HG03103 (cell line): Measurements from ENCODE around the gene CIAO2B.
"Not testable (repeated sequence)": the region's sequence is repeated elsewhere in the genome, so short reads cannot be mapped to it uniquely, and the experiment has no call there.

Experiments used
- ATAC-seq: cut with Tn5 transposase; IDR thresholded peaks from one replicate; pipeline ENCODE4 v1.9.1; 2021; ENCODE audit warnings: low read depth; ENCODE audit not compliant: unreplicated experiment

CIAO2B gene

DNA sequence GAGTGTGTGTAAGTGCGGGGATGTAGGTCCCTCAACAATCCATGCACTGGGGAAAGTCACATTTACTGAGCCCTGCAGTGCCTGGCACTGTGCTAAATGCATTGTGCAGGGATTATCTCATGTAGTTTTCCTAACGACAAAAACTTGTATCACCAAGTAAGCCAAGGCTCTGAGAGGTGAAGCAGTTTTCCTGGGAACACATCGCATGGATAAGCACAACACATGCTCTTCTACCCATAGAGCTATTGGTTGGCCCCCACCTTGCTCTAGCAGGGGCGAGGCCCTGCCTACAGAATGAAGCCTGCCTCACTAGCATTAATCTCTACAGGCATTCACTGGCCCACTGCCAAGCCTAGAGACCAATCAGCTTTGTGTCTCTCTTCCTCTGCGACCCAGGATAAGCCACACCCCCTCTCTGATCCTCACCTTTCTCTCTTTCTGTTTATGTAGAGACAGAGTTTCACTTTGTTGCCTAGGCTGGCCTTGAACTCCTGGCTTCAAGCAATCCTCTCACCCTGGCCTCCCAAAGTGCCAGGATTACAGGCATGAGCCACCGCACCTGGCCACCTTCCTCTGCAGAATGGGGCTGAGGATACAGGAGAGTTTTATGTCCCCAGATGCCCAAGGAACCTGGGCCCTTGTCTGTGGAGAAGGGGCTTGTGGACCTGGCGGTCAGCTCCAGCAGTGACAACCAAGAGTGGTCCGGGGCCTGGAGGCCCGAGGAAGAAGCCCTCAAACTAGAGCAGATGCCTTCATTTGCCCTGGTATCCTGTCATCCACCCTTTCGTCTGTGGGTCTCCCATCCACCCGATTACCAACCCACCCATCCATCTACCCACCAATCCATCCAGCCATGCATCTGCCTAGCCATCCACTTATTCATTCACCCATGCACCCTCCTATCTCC, 28.3 kb downstream of the CIAO2B start:
- ATAC-seq: no peak

DNA sequence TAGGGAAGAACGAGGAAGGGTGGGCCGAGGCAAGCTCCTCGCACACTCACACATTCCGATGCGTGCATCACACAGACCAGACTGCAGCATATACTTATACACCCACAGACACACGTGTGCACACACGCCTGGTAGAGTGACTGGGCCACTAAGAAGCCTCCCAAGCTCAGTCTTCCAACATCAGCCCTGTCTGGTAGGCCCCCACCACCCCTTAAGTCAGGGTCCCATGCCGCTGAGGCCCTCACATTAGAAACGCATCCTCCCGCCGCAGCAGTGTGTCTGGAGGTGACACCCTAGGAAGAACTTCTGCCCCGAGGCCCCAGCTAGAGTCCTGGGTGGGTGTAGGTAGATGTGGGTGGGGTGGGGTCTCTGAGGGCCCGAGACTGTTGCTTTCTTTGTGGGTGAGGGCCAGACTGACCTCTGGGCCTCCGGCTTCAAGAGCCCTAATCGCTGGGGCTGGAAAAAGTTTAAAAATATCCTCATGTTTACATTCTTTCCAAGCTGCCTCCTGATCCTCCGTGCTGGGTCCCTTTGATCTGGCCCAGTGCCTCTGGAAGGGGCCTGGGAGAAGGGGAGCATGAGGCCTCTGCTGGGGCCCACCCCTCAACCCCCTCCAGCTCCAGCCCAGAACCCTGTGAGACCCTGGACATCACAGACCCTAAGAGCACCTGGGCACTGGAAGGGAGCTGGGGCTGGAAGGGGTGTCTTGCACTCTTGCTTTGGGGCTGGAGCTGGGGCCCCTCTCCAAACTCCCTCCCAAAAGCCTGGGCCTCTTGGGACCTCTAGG, 29.2 kb downstream of the CIAO2B start:
- no peak for ATAC-seq

- no peak for ATAC-seq
Measured at GRCh38 chr16:66904428-66904845, 29.8 kb downstream of the CIAO2B start.

GRCh38 chr16:66903544-66904427, 30.4 kb downstream of the CIAO2B start:
- no peak for ATAC-seq

DNA sequence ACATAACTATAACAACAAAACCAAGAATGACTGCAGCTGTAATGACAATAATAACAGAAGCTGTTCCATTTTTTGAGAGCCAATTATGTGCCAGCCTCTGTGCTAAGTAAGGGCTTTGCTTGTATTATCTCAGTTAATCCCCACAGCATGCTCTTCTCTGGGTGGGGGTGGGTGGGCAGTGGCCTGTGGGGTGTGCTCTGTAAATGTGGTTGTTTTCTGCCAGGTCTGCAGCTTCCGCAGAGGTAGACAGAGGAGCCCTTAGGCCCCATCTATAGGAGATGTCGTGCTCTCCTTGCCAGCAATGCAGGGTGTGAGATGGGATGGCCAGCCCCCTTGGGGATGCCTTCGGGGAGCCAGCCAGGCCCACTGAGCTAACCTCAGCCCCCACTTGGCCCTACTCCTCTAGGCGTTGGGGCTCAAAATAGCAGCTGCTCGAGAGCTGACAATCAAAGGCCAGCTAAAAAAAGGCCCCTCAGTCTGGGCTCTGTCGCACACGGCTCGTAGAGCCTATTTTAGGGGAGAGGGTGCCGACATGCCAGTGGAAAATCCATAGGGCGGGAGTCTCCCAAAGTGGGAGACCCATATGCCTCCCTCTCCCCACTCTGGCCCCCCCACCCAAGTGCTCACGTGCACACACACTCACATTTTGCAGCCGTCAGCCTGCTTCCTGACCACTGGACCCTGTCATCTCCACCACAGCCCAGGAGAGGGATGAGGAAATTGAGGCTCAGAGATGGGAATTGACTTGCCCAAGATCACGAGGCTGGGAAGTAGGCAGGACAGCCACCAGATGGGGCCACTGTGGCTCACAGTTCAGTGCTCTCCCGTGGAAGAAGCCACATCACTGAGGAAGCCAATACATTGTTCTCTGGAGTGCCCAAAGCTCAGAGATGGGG, 31.3 kb downstream of the CIAO2B start:
- no peak for ATAC-seq

DNA sequence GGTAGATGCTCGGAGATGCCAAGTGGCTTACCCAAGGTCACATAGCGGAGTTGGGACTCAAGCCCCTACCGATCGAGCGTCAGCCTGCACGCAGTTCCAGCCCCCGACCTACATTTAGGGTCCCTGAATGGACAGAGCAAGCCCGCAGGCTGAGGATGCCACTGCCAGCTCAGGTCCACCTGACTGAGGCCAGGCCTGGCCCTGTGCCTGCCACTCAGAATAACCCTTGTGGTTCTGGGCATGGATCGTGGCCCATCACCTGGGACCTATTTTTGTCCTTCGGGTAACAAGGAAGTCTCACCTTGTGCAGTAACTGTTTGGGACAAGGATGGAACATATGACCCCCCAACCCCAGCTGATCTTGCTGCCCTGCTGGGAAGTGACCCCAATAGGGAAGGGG, 32.6 kb downstream of the CIAO2B start:
- no peak for ATAC-seq

GRCh38 chr16:66900721-66901441, 33.3 kb downstream of the CIAO2B start:
- no peak for ATAC-seq

GRCh38 chr16:66899945-66900710, 34.1 kb downstream of the CIAO2B start:
- ATAC-seq: no peak

GRCh38 chr16:66899310-66899944, 34.8 kb downstream of the CIAO2B start:
- ATAC-seq: no peak

DNA sequence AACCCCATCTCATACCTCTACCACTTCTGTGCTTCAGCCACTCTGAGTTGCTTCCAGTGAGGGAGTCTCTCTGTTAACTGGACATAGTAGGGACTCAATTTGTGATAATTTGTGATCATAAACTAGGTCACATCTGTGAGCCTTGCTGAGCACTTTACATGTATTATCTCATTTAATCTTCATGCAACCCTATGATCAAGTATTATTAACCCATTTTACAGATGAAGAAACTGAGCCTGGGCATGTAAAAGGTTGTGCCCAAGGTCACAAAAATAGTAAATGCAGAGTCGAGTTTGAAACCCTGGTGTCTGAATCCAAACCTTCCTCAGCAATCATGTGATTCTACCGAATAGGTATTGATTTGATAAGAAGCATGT, 35.3 kb downstream of the CIAO2B start:
- no peak for ATAC-seq

GRCh38 chr16:66898207-66898606, 36.0 kb downstream of the CIAO2B start:
- no peak for ATAC-seq

GRCh38 chr16:66896682-66897081, 37.5 kb downstream of the CIAO2B start:
- ATAC-seq: not testable (repeated sequence)

DNA sequence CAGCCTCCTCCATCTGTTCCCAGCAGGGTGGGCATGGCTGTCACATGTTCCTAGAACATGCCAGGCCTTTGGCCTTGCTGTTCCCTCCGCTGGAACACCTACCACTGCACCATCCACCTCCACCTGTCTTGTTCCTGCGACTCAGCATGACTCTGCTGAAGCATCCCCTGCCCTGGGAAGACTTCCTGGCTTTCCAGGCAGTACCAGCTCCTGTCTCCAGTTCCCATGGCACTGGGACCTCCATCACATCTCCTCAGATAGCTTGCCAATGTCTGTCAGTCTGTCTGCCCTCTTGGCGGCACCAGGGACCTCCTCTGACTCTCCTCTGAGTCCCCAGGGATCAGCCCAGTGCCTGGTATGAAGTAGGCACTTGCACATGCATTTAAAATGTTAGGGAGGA, 38.2 kb downstream of the CIAO2B start:
- no peak for ATAC-seq

DNA sequence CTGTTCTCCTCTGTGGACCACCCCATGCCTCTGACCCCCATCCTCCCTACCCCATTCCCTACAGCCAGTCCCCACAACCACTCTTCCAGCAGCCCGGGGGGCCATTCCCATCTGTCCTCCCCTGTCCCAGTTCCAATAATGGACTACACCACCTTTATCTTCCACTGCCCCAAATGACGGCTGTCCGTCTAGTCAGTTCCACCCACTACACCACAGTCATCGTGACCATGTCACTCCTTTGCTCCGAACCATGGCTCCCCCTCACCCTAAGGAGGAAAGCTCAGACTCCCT, 38.6 kb downstream of the CIAO2B start:
- ATAC-seq: no peak

GRCh38 chr16:66894948-66895688, 39.1 kb downstream of the CIAO2B start:
- ATAC-seq: no peak

DNA sequence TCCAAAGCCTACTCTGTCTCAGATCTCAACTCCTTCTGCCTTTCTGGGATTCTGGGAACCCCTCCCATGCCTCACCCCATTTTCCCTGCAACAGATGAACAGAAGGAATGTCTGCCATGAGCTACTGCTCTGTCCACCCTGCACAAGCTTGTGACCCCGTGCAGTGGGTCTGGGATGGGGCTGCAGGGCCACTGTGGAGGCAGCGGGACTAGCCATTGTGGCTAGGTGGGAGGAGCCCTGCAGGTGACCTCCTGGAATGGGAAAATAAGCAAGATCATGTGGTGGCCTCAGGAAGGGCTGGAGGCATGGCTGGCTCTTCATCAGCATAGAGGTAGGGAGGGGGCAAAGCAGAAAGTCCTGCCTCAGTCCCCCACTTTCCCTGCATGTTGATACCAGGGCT, 40.1 kb downstream of the CIAO2B start:
- ATAC-seq: no peak

DNA sequence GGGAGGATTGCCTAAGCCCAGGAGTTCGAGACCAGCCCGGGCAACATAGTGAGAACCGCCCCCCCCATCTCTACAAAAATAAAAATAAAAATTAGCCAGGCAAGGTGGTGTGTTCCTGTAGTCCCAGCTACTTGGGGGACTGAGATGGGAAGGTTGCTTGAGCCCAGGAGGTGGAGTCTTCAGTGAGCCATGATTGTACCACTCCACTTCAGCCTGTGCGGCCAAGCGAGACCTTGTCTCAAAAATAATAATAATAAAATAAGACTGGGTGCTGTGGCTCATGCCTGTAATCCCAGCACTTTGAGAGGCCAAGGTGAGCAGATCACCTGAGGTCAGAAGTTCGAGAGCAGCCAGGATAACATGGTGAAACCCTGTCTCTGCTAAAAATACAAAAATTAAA, 42.4 kb downstream of the CIAO2B start:
- ATAC-seq: no peak
